Mammary epithelial cell (primary cell): ENCODE data around the gene ATXN2L.

ENCODE experiments used
- EZH2 ChIP-seq: IDR thresholded peaks from 2 replicates; pipeline ENCODE4 v1.6.1; 2012; ENCODE audit warnings: low read length, inconsistent platforms, borderline replicate concordance
- TF ChIP-seq, protein P1 (sequence below), 2 donors: IDR thresholded peaks in 1 of 2; conservative IDR thresholded peaks in 1 of 2; 2 replicates each; pipeline ENCODE4 v1.5.1; 2011 to 2012; ENCODE audit warnings: inconsistent platforms in 2 of 2, low read length in 2 of 2, mild to moderate bottlenecking in 2 of 2, control low read depth in 1 of 2, low read depth in 1 of 2; ENCODE audit not compliant: insufficient read depth in 1 of 2; ENCODE audit errors: extremely low read depth in 1 of 2

GRCh38 chr16:28834349-28834748 lies 11.6 kb downstream of the ATXN2L start:
- TF ChIP-seq, protein P1, sequence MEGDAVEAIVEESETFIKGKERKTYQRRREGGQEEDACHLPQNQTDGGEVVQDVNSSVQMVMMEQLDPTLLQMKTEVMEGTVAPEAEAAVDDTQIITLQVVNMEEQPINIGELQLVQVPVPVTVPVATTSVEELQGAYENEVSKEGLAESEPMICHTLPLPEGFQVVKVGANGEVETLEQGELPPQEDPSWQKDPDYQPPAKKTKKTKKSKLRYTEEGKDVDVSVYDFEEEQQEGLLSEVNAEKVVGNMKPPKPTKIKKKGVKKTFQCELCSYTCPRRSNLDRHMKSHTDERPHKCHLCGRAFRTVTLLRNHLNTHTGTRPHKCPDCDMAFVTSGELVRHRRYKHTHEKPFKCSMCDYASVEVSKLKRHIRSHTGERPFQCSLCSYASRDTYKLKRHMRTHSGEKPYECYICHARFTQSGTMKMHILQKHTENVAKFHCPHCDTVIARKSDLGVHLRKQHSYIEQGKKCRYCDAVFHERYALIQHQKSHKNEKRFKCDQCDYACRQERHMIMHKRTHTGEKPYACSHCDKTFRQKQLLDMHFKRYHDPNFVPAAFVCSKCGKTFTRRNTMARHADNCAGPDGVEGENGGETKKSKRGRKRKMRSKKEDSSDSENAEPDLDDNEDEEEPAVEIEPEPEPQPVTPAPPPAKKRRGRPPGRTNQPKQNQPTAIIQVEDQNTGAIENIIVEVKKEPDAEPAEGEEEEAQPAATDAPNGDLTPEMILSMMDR (conservative IDR thresholded peaks at IDR 0.05 in 1 of 2, IDR thresholded peaks at IDR 0.05 in 1 of 2; ENCODE audit: extremely low read depth in 1 of 2, insufficient read depth in 1 of 2, low read depth in 1 of 2, low read length in 2 of 2), result no peak
- no peak for TF ChIP-seq EZH2
